ENCODE data around the gene RHBDL3.

DNA sequence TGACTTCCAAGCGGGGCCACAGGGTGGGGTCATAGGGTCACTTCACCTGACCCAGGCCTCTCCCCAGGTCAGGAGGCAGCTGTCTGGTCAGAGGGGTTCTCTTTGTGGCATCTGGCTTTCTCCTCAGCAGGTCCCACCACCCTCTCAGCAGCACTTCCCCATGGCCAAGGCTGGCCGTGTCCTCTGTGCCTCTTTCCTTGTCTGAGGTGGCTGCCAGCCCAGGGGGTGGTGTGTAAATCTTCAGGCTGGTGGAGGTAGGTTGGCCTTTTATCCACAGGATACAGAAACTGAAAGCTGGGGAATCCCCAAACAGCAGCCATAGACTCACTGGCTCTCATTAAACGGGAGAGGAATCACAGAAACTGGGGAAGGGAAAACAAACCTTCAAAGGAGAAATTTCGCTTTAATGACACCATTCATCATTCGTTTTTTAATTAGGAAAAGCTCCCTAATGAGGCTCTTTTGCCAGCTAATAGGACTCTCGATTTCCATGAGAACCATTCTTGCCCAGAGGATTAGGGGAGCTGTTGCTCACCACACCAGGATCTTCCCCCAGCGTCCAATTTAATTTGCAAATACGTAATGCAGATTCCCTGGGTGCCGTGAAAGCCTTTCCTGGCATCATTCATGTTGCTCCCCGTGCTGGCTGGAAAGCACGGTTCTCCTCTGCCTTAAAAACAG is 58.3 kb downstream of the RHBDL3 start:
- TF ChIP-seq, protein P1, sequence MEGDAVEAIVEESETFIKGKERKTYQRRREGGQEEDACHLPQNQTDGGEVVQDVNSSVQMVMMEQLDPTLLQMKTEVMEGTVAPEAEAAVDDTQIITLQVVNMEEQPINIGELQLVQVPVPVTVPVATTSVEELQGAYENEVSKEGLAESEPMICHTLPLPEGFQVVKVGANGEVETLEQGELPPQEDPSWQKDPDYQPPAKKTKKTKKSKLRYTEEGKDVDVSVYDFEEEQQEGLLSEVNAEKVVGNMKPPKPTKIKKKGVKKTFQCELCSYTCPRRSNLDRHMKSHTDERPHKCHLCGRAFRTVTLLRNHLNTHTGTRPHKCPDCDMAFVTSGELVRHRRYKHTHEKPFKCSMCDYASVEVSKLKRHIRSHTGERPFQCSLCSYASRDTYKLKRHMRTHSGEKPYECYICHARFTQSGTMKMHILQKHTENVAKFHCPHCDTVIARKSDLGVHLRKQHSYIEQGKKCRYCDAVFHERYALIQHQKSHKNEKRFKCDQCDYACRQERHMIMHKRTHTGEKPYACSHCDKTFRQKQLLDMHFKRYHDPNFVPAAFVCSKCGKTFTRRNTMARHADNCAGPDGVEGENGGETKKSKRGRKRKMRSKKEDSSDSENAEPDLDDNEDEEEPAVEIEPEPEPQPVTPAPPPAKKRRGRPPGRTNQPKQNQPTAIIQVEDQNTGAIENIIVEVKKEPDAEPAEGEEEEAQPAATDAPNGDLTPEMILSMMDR (IDR thresholded peaks at IDR 0.05; ENCODE audit: insufficient read depth, low read length, poor library complexity, severe bottlenecking): no peak
- no peak for TF ChIP-seq EZH2phosphoT487 (conservative IDR thresholded peaks at IDR 0.05; ENCODE audit: low read length)

Data from SU-DHL-6 (cell line).